ENCODE results near the gene CHST1. TPM values are rescaled to one million over a fixed set of nuclear protein-coding genes. Genes with fewer than 3 reads are reported as not detected.
A peak's percentile ranks its signal among the peaks of the same experiment; 100 is the strongest.

Gene CHST1
- total and polyA plus RNA-seq, 2 experiments from 2014 or later, result 0.84 to 2.7 TPM

- H3F3A ChIP-seq (replicated peaks; ENCODE audit: low read depth), result no peaks in the 10 kb centered on the region
- no peak overlapping the region for H3K27ac ChIP-seq (ENCODE audit: low read depth)
- peak overlapping the region; percentile 93 for H2AFZ ChIP-seq
- peaks cover 31% of the 10 kb centered on the region for H3K4me1 ChIP-seq (ENCODE audit: insufficient read depth)
- peaks cover 12% of the 10 kb centered on the region for H3K27me3 ChIP-seq (ENCODE audit: insufficient read depth)
- Mint-ChIP-seq H3K36me3 (ENCODE audit: low read depth) (no peaks in the 10 kb centered on the region), H3K4me3 (no peak overlapping the region), H3K4me1 (peaks cover 50% of the 10 kb centered on the region), H3K27ac (peak overlapping the region; percentile 31; the same call in 1 of the 2 replicates), H3K9me3 (no peaks in the 10 kb centered on the region), H3K27me3 (ENCODE audit: insufficient read depth, low read depth, poor library complexity) (peaks cover 26% of the 10 kb centered on the region)
- H3K4me2 ChIP-seq, result peak overlapping the region; percentile 70
- peak overlapping the region; percentile 32; the same call in 1 of the 2 replicates for H3K4me3 ChIP-seq
- H3K9me2 ChIP-seq (ENCODE audit: insufficient read depth), result no peaks in the 10 kb centered on the region
- no peaks in the 10 kb centered on the region for H3K79me2 ChIP-seq (replicated peaks; ENCODE audit: insufficient read depth)
- no peaks in the 10 kb centered on the region for H4K20me1 ChIP-seq (replicated peaks; ENCODE audit: insufficient read depth)
- TF ChIP-seq JUNB (IDR thresholded peaks at IDR 0.05; ENCODE audit: unreplicated experiment), result no peak
- no peak for TF ChIP-seq NANOG (IDR thresholded peaks at IDR 0.05; ENCODE audit: borderline replicate concordance)
- no peak for TF ChIP-seq REST (IDR thresholded peaks at IDR 0.05; ENCODE audit: unreplicated experiment)
- TF ChIP-seq ZNF114 (CRISPR knock-in tag; IDR thresholded peaks at IDR 0.05), result no peak
- no peak for TF ChIP-seq POLR2AphosphoS5 (IDR thresholded peaks at IDR 0.05; ENCODE audit: low read depth)
- TF ChIP-seq STAT1 (IDR thresholded peaks at IDR 0.05; ENCODE audit: unreplicated experiment), result no peak
- DNase-seq (ENCODE audit: low spot score) (peak; percentile 90), ATAC-seq (peak; percentile 78)
- no peaks in the 10 kb centered on the region for H3K36me3 ChIP-seq (ENCODE audit: insufficient read depth)
These were observed 7.0 kb downstream of the CHST1 start for GRCh38 chr11:45658292-45658991.

GRCh38 chr11:45657496-45658260 lies 7.7 kb downstream of the CHST1 start:
- peak overlapping the region; percentile 31; the same call in 1 of the 2 replicates for H3K27ac Mint-ChIP-seq
- no peak for DNase-seq (ENCODE audit: low spot score)
- no peak overlapping the region for H2AFZ ChIP-seq
- TF ChIP-seq ETS1 (IDR thresholded peaks at IDR 0.05), result no peak
- no peak for TF ChIP-seq CREB1 (CRISPR knock-in tag; IDR thresholded peaks at IDR 0.05; ENCODE audit: low read depth)
- TF ChIP-seq NANOG (IDR thresholded peaks at IDR 0.05; ENCODE audit: borderline replicate concordance), result no peak
- TF ChIP-seq ZNF114 (CRISPR knock-in tag; IDR thresholded peaks at IDR 0.05), result no peak
- TF ChIP-seq REST (IDR thresholded peaks at IDR 0.05; ENCODE audit: unreplicated experiment), result no peak
- TF ChIP-seq EZH2phosphoT487 (IDR thresholded peaks at IDR 0.05; ENCODE audit: unreplicated experiment), result no peak
- no peak for TF ChIP-seq STAT1 (IDR thresholded peaks at IDR 0.05; ENCODE audit: unreplicated experiment)

More at GRCh38 chr11:45657496-45658260, 7.7 kb downstream of the CHST1 start:
- Mint-ChIP-seq H3K9me3 (no peaks in the 10 kb centered on the region), H3K36me3 (ENCODE audit: low read depth) (no peaks in the 10 kb centered on the region), H3K4me3 (no peak overlapping the region), H3K4me1 (peaks cover 43% of the 10 kb centered on the region), H3K27me3 (ENCODE audit: insufficient read depth, low read depth, poor library complexity) (peaks cover 19% of the 10 kb centered on the region)
- peaks cover 5% of the 10 kb centered on the region; the same call in 1 of the 2 replicates for H3K27me3 ChIP-seq (ENCODE audit: insufficient read depth)
- peak overlapping the region; percentile 70; the same call in 1 of the 2 replicates for H3K4me2 ChIP-seq
- no peaks in the 10 kb centered on the region for H3K79me2 ChIP-seq (replicated peaks; ENCODE audit: insufficient read depth)
- H3K27ac ChIP-seq (ENCODE audit: low read depth), result no peak overlapping the region
- no peak for ATAC-seq
- no peaks in the 10 kb centered on the region for H3K36me3 ChIP-seq (ENCODE audit: insufficient read depth)
- H3F3A ChIP-seq (replicated peaks; ENCODE audit: low read depth), result no peaks in the 10 kb centered on the region
- H3K4me3 ChIP-seq, result no peak overlapping the region
- no peaks in the 10 kb centered on the region for H3K9me2 ChIP-seq (ENCODE audit: insufficient read depth)
- peaks cover 25% of the 10 kb centered on the region for H3K4me1 ChIP-seq (ENCODE audit: insufficient read depth)
- H4K20me1 ChIP-seq (replicated peaks; ENCODE audit: insufficient read depth), result no peaks in the 10 kb centered on the region

Measured in GM23338 (cell line).